Neural progenitor cell (in vitro differentiated cells): ENCODE data around the gene MUC6.

Experiments used
- CTCF ChIP-seq: fragments of 200-600 bp; sonication (generic); IDR thresholded peaks from 2 replicates; pipeline ENCODE4 v1.5.1; 2017; ENCODE audit warnings: antibody characterized with exemption, mild to moderate bottlenecking
- EZH2 ChIP-seq: fragments of 200-600 bp; sonication (generic); IDR thresholded peaks from 2 replicates; pipeline ENCODE4 v1.6.1; 2017; ENCODE audit warnings: antibody characterized with exemption, mild to moderate bottlenecking, moderate library complexity
- EZH2phosphoT487 ChIP-seq: fragments of 200-600 bp; sonication (generic); IDR thresholded peaks from 2 replicates; pipeline ENCODE4 v1.6.1; 2017; ENCODE audit warnings: antibody characterized with exemption

DNA sequence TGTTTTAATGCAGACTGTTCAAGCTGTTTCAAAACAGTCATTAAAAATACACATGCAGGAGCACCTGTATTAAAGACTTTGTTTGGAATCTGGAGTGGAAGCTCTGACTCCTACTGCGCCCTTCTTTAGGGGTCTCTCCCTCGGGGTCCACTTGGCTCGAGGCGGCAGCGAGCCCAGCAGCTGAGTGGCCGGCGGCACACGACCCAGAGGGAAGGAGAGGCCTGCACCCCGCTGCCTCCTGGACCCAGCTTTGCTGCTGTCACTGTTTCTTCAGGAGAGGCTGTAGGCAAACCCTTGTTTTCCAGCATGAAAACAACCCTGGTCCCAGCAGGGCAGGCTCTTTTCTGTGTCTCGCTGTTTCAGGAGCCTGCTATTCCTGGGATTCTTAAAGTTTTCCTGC is 29.2 kb downstream of the MUC6 start:
- TF ChIP-seq CTCF (no peak), EZH2 (no peak), EZH2phosphoT487 (no peak)
